Stimulated activated CD4-positive, alpha-beta T cell treated with anti-CD3 and anti-CD28 coated beads, Interleukin-12 subunit alpha, Interleukin-12 subunit beta, amount 100 ng/mL, for 24 hours (primary cell): Measurements from ENCODE around the gene MSL2.
"Not testable (repeated sequence)": the region's sequence is repeated elsewhere in the genome, so short reads cannot be mapped to it uniquely, and the experiment has no call there.

Source experiments
- DNase-seq, 2 experiments: peaks; one replicate each; pipeline ENCODE4 v3.0.0-alpha.2; 2020; ENCODE audit warnings: low read depth in 2 of 2

MSL2 gene

DNA sequence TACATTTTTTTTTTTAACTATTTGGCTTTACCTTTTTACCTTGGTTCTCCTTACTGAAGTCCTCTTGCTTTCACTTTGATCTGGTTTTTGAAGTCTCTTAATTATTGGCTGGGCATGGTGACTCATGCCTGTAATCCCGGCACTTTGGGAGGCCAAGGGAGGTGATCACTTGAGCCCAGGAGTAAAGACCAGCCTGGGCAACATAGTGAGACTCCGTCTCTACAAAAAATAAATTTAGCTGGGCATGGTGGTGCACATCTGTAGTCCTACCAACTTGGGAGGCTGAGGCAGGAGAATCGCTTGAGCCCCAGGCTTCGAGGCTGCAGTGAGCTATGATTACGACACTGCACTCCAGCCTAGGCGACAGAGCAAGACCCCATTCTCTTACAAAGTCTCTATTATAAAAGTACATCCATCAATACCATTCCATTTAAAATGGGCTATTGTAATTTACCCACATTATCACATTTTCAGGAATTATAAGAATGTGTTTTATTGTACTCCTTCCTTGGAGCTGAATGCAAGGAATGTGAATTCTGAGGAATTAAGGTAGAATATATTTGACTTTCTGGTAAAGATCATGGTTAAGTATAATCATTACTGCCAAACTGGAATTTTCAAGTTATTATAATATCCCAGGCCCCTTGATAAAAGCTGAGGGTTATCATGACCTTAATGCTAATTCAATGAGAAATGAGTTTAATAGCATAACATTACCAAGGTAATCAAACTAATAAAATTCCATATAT is 49.0 kb downstream of the MSL2 start:
- DNase-seq = no peak

DNA sequence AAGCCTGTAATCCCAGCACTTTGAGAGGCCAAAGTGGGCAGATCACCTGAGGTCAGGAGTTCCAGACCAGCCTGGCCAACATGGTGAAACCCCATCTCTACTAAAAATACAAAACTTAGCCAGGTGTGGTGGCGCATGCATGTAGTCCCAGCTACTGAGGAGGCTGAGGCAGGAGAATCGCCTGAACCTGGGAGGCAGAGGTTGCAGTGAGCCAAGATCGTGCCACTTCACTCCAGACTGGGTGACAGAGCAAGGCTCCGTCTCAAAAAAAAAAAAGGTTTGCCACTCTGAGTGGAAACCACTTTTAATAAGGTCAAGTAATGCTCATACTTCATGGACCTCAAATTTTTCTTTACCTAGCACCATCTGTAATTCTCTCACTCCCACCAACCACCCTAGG is 51.7 kb downstream of the MSL2 start:
- DNase-seq = not testable (repeated sequence)

DNA sequence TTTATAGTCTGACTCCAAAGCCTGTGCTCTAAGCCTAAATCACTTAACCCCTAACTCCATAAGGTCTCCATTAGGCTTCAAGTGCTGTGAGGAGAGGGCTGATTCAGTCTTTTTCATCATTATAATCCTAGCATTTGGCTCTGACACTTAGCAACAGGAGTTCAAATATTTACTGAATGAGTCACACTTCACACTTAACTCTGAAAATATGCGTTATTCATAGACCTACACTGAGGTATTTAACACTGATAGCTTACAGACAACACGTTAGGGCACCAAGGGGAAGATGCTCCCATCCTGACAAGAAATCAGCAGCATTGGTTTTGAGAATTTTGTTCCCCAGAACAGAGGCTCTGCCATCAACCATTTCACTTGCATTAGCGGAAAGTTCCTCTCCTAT is 53.5 kb downstream of the MSL2 start:
- no peak for DNase-seq

DNA sequence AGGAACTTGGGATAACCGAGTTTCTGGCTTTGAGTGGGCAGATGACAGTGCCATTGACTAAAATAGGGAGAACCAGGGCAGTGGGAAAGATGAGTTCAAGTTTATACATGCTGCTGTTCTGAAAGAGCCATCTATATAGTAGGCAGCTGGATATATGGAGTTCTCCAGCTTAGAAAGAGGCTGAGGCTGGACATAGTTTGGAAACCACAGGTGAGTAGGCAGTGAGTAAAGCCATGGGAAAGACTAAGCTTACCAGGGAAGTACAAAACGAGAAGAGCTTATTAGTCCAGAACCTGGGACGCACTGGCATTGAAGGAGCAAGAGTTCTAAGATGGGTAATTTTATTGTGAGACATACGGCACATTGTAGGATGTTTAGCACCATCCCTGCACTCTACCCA is 54.2 kb downstream of the MSL2 start:
- DNase-seq = no peak

DNA sequence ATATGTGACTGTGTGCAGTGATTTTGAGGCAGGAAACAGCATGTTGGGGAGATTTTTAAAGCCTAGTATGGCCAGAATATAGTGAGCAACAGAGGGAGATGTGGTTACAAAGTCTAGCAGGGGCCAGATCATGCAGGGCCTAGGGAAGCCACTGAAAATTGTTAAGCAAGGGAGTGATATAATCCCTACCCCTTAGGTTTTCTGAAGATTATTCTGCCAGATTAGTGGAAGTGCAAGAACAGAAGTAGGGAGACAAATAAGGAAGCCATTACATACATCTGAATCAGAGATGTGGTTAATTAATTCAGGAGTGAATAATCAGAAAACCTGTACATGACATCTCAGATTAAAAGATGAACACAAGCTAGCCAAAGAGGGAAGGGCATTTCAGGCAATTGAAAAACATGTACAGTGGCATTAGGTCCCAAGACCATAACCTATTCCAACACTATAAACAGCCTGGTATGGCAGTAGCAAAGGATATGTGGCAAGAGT is 54.8 kb downstream of the MSL2 start:
- no peak for DNase-seq

DNA sequence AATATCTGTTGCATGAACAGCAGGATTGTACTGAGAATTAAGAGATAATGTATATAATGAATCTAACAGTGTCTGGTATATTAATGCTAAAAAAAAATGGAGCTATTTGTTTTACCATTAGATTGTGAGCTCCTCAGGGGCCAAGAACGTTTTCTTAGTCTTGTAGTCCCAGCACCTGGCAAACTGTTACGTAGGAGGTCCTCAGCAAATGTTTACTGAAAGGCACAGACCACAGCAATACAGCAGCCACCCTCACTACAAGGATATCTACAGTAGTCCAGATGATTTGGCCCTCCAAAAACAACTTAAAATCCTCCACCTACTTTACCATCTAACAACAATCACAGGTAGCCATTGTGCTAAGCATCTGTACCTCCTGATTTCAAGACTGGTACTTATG is 59.7 kb downstream of the MSL2 start:
- no peak for DNase-seq

DNA sequence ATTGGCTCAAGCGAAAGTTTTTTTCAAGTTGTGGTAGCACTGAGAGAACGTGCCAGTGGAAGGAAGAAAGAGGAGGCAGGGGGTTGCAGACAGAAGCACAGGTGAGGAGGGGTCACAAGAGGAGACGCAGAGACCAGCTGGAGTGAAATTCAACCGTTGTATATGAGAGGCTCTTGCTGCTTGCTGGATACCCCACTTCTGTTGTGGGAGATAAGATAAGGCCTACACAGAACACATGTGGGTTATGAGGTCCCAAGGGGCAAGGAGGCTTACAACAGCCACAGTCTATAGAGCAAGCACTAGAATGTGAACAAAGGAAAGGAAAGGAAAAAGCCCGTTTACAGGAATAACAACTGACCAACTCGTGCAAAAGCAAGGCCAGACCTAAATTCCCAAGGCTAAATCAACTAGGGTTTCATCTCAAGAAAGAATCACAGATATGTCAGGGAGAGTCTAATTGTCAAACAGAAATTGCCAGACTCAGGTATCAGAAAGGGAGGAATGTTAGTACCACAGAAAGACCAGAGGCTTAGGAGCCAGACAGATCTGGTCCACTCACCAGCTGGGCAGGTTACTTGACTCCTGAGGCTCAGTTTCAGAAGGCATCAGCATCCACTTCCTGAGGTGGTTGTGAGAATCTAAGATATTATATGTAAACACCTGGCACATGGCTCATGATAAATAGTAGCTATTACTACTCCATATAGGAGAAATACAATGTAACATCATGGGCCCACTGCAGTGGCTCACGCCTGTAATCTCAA is 60.9 kb downstream of the MSL2 start:
- no peak for DNase-seq

DNA sequence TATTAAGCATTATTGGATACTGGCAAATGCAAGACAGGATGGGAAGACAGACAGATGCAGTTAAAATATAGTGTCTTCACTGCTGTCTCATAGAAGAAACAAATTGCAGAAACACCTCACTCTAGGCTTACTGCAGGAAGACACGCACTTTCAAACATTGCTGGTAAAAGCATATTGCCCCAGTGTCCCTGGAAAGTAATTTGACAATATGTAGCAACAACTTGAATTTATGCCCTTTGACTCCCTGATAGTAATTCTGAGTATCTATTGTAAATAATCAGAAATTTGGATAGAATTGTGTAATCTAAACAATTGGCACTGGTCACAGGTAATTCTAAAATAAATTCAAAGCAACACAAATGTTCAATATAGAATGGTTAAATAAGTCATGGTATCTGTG is 62.0 kb downstream of the MSL2 start:
- no peak for DNase-seq

DNA sequence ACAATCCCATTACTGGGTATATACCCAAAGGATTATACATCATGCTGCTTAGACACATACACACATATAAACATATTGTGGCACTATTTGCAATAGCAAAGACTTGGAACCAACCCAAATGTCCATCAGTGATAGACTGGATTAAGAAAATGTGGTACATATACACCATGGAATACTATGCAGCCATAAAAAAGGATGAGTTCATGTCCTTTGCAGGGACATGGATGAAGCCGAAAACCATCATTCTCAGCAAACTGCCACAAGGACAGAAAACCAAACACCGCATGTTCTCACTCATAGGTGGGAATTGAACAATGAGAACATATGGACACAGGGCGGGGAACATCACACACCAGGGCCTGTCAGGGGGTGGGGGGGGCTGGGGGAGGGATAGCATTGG is 64.5 kb downstream of the MSL2 start:
- not testable (repeated sequence) for DNase-seq

DNA sequence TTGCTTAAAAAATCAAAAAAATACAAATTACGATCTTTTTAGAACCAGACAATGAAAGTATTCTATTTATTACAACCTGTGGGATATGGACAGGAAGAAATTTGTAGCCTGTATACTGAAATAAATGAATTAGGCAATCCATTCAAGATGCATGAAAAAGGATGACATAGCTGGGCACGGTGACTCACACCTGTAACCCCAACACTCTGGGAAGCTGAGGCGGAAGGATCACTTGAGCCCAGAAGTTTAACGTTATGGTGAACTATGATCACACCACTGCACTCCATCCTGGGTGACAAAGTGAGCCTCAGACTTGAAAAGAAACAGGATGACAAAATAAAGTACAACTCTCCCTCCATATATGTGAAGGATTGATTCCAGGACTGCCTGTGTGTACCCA is 74.1 kb downstream of the MSL2 start:
- DNase-seq = no peak

DNA sequence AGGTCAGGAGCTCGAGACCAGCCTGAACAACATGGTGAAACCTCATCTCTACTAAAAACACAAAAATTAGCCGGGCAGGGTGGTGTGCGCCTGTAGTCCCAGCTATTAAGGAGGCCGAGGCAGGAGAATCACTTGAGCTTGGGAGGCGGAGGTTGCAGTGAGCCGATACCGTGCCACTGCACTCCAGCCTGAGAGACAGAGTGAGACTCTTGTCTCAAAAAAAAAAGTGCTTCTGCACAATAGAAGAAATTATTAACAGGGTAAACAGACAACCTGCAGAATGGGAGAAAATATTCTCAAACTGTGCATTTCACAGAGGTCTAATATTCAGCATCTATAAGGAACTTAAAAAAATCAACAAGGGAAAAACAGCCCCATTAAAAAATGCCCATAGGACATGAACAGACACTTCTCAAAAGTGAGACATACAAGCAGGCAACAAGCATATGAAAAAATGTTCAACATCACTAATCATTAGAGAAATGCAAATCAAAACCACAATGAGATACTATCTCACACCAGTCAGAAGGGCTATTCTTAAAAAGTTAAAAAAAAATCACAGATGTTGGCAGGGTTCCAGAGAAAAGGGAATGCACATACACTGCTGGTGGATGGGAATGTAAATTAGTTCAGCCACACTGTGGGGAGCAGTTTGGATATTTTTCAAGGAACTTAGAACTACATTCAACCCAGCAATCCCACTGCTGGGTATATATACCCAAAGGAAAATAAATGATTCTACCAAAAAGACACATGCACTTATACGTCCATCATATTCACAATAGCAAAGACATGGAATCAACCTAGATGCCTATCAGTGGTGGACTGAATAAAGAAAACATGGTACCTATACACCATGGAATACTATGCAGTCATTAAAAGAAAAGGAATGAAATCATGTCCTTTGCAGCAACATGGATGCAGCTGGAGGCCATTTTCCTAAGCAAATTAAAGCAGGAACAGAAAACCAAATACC is 75.5 kb downstream of the MSL2 start:
- no peak for DNase-seq

DNA sequence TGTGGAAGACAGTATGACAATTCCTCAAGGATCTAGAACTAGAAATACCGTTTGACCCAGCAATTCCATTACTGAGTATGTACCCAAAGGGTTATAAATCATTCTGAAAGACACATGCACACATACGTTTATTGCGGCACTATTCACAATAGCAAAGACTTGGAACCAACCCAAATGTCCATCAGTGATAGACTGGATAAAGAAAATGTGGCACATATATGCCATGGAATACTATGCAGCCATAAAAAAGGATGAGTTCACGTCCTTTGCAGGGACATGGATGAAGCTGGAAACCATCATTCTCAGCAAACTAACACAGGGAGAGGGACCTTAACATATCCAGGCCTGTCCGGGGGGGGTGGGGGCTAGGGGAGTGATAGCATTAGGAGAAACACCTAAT is 76.4 kb downstream of the MSL2 start:
- DNase-seq = not testable (repeated sequence)

DNA sequence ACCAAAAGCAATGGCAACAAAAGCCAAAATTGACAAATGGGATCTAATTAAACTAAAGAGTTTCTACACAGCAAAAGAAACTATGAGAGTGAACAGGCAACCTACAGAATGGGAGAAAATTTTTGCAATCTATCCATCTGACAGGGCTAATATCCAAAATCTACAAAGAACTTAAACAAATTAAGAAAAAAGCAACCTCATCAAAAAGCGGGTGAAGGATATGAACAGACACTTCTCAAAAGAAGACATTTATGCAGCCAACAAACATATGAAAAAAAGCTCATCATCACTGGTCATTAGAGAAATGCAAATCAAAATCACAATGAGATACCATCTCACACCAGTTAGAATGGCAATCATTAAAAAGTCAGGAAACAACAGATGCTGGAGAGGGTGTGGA is 76.8 kb downstream of the MSL2 start:
- not testable (repeated sequence) for DNase-seq

DNA sequence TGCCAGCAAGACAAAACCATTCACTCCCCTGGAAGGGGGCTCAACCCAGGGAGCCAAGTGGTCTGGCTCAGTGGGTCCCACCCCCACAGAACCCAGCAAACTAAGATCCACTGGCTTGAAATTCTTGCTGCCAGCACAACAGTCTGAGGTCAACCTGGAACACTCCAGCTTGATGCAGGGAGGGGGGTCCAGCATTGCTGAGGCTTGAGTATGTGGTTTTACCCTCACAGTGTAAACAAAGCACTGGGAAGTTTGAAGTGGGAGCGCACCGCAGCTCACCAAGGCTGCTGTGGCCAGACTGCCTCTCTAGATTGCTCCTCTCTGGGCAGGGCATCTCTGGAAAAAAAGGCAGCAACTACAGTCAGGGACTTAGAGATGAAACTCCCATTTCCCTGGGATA is 81.7 kb downstream of the MSL2 start:
- no peak for DNase-seq

DNA sequence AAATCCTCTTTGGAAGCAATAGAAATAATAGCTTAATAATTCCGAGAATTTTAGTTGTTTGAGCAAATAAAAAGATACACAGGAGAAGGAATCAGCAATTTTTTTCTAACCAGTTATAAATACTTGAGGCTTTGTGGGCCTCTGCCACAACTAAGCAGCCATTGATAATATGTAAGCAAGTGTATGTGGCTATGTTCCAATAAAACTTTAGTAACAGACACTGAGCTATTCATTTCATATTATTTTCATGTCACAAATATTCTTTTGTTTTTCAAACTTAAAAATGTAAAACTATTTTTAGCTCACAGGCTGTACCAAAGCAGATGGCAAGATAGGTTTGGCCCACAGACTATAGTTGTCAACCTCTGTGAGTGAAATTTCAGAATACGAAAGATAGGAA is 85.7 kb downstream of the MSL2 start:
- no peak for DNase-seq

DNA sequence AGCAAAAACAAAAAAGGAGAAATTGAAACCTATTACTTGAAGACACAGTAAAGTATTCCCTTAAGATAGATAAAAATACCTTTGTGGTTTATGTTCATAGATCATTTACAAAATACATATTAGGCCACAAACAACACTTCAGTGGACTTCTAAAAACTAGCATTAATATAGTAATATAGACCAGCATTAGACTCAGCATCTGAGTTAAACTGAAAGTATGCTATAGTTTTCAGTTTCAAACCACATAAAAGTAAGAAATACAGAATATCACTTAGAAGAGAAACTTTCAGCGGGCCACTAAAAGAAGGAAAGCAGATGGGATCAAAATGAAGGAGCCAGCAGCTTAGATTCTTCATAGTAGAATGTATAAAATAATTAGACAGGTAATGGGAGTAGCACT is 86.6 kb downstream of the MSL2 start:
- DNase-seq = no peak

DNA sequence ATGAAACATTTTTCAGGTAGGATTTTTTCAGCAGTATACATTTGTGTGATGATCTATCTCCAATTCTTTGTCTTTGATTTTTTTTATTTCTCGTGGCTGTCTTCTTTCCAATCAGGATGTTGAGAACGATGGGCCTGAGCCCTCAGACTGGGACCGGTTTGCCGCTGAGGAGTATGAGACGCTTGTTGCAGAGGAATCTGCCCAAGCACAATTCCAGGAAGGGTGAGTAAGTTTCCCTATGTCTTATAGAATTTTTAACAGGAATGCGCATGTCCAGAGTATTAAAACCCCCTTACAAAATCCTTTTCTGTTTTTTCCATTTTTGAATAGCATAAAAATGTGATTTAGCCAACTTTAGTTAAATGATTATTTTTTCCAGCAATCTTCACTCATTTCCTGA is 90.0 kb downstream of the MSL2 start:
- DNase-seq = no peak

DNA sequence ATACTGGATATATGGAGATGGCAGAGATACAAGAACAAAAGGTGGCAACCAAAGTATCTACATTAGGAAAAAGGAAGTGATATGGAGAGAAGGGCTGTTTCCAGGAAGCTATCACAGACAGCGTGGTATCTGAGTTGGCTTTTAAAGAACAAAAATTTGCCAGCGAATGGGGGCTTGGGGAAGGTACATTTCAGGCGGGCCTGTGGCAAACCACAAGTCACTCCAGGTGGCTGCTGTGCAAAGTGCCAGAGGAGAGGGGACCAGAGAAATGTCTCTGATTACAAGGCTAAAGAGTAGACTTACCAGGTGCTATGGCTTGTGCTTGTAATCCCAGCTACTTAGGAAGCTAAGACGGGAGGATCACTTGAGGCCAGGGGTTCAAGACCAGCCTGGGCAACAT is 91.1 kb downstream of the MSL2 start:
- DNase-seq = no peak
